Activated CD8-positive, alpha-beta memory T cell treated with anti-CD3 and anti-CD28 coated beads, Interleukin-2, amount 10 ng/mL, durations not matched to agents 7 days and 5 days (primary cell): ENCODE data around the gene POC1A. TPM values are rescaled to one million over a fixed set of nuclear protein-coding genes. Genes with fewer than 3 reads are reported as not detected.

Source experiments
- ATAC-seq: fragments of 150-1000 bp; cut with Tn5 transposase; one replicate; pipeline ENCODE4 v1.10.0; 2021; ENCODE audit warnings: moderate library complexity
- CTCF ChIA-PET: fragments of 350-600 bp; sonication (Branson Sonifier 250); formaldehyde crosslinking; loops from one replicate; lab custom pipeline; 2021; ENCODE audit warnings: antibody characterized with exemption; lab: Charles Lee
- DNase-seq: peaks from one replicate; pipeline ENCODE4 v3.0.0-alpha.2; 2020
- H3K27ac Mint-ChIP-seq: one replicate; pipeline ENCODE4 v1.8.0; 2021; ENCODE audit warnings: mild to moderate bottlenecking, mixed read lengths
- H3K27me3 Mint-ChIP-seq: one replicate; pipeline ENCODE4 v1.8.0; 2021; ENCODE audit warnings: mixed read lengths
- H3K36me3 Mint-ChIP-seq: one replicate; pipeline ENCODE4 v1.8.0; 2021; ENCODE audit warnings: mild to moderate bottlenecking, mixed read lengths
- H3K4me1 Mint-ChIP-seq: one replicate; pipeline ENCODE4 v1.8.0; 2021; ENCODE audit warnings: mixed read lengths
- H3K4me3 Mint-ChIP-seq: one replicate; pipeline ENCODE4 v1.8.0; 2021; ENCODE audit warnings: mild to moderate bottlenecking, moderate library complexity, mixed read lengths
- H3K9me3 Mint-ChIP-seq: one replicate; pipeline ENCODE4 v1.8.0; 2022; ENCODE audit warnings: low read depth, mixed read lengths
- total RNA-seq, 2 experiments: library from RNA; stranded (reverse); gene quantifications; one replicate each; pipeline ENCODE4 v1.2.3, GENCODE V29; 2021

Gene POC1A
- total RNA-seq, 2 experiments from 2014 or later: 29.3 to 29.5 TPM

DNA sequence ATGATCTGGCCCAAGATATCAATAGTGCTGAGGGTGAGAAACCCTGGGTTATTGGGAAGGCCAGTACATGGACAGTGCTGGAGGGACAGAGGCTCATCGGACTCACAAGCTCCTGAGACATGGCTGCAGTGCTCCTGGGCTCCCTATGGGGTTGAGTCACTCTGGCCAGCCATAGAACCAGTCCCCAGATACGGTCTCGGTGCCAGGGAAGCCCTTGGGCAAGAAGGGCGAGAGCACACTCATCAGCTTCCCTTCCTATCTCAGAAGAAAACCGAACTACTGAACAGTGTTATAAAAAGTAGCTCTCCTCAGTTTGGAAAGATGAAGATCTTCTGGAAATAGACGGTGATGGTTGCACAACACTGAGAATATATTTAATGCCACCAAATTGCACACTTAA is 34.4 kb downstream of the POC1A start:
- CTCF ChIA-PET: interaction anchor here (1.0 to 6.4 kb wide), 4 partner anchors 11 to 117 kb away, joined by 3 to 98 read pairs (median 35); partner anchors contain the start of gene DUSP7
- Mint-ChIP-seq H3K36me3 (peaks cover 16% of the 10 kb centered on the region), H3K4me1 (peaks cover 16% of the 10 kb centered on the region), H3K4me3 (no peak overlapping the region), H3K27ac (no peak overlapping the region), H3K9me3 (no peaks in the 10 kb centered on the region), H3K27me3 (no peaks in the 10 kb centered on the region)
- ATAC-seq: no peak
- DNase-seq: no peak

DNA sequence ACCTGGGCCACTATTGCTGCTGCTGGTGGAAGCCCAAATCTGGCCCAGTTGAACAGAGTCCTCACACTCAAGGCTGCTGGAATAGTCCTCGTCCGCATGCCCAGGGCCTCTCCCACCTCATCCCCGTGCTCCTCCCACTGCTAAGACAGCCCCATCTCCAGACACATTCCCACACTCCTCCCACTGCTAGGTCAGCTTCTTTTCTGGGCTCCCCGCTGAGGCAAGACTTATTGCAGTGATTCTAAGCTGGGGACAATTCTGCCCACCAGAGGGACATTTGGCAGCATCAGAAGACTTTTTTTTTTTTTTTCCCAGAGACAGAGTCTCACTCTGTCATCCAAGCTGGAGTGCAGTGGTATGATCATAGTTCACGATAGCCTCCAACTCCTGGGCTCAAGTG is 35.1 kb downstream of the POC1A start:
- DNase-seq: no peak
- no peak for ATAC-seq
- Mint-ChIP-seq H3K36me3 (peaks cover 16% of the 10 kb centered on the region), H3K4me3 (no peak overlapping the region), H3K4me1 (peaks cover 16% of the 10 kb centered on the region), H3K27me3 (no peaks in the 10 kb centered on the region), H3K27ac (no peak overlapping the region), H3K9me3 (no peaks in the 10 kb centered on the region)
- CTCF ChIA-PET: interaction anchor here (1.0 to 6.4 kb wide), 4 partner anchors 11 to 116 kb away, joined by 3 to 98 read pairs (median 4); no protein-coding TSS in a partner anchor

DNA sequence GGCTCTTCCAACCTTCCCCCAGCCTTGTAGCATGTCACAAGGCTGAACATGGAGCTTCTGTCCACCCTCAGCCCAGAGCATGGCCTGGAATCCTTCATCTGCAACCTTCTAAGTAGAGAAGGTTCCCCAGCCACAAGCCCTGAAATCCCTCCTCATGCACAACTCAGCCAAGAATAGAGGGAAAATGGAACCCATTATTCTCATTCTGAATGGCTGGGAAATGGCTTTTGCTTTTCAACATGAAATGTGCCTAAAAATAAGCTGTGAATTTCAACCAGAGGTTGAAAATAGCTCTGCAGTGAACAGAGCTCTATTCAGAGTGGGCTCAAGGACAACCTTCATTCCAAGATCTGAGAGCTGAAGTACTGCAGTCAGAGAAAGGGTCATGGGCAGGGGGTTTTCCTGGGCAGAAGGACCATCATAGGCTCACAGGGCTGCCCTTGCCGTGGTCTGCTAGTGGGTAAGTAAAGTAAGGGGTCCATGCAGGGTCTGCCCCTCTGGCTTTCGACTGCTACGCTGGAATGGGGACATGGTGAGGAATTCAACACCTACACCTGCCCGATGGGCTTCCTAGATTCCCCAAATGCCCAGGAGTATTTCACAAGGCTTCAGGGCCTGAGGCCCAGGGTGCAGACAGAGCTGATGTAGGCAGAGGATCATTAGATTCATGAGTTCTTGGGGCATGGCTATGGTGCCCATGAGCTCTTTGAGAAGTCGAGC is 35.9 kb downstream of the POC1A start:
- Mint-ChIP-seq H3K27me3 (no peaks in the 10 kb centered on the region), H3K4me3 (no peak overlapping the region), H3K4me1 (peaks cover 16% of the 10 kb centered on the region), H3K27ac (no peak overlapping the region), H3K9me3 (no peaks in the 10 kb centered on the region), H3K36me3 (peaks cover 16% of the 10 kb centered on the region)
- DNase-seq: no peak
- ATAC-seq: no peak
- CTCF ChIA-PET: interaction anchor here (0.6 to 1.2 kb wide), 5 partner anchors 24 to 177 kb away, joined by 3 to 4 read pairs (median 3); partner anchors contain the start of gene RRP9

DNA sequence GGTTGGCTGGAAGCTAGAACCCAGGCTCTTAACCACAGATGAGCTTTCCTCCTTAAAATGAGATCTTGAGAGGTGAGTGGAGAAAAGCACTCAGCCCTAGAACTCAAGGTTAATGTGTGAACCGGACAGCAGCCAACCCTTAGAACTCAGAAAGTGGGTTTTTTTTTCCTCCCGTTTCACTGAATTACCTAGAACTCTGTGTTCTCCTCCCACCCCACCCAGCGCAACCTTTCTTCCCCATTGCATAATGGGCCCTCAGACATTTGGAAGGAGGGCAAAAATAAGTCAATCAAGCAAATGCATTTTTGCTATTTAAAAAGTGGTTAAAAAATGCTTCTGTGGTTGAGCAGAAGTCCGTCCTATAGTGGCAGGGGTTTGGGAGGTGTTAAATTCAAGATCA is 36.7 kb downstream of the POC1A start:
- Mint-ChIP-seq H3K9me3 (no peaks in the 10 kb centered on the region), H3K4me3 (no peak overlapping the region), H3K4me1 (peaks cover 16% of the 10 kb centered on the region), H3K27me3 (no peaks in the 10 kb centered on the region), H3K27ac (no peak overlapping the region), H3K36me3 (peaks cover 13% of the 10 kb centered on the region)
- DNase-seq: no peak
- CTCF ChIA-PET: interaction anchor here (1.0 to 1.7 kb wide), 4 partner anchors 32 to 176 kb away, joined by 3 to 4 read pairs (median 4); partner anchors contain the start of gene RRP9
- no peak for ATAC-seq

- CTCF ChIA-PET: no interaction called here
- H3K4me1 Mint-ChIP-seq: no peaks in the 10 kb centered on the region
- peaks cover 3% of the 10 kb centered on the region for H3K36me3 Mint-ChIP-seq
- no peaks in the 10 kb centered on the region for H3K9me3 Mint-ChIP-seq
- DNase-seq: no peak
- H3K27ac Mint-ChIP-seq: no peak overlapping the region
- no peaks in the 10 kb centered on the region for H3K27me3 Mint-ChIP-seq
- no peak for ATAC-seq
- H3K4me3 Mint-ChIP-seq: no peak overlapping the region
Observed at GRCh38 chr3:52112056-52112455, 42.2 kb downstream of the POC1A start.

DNA sequence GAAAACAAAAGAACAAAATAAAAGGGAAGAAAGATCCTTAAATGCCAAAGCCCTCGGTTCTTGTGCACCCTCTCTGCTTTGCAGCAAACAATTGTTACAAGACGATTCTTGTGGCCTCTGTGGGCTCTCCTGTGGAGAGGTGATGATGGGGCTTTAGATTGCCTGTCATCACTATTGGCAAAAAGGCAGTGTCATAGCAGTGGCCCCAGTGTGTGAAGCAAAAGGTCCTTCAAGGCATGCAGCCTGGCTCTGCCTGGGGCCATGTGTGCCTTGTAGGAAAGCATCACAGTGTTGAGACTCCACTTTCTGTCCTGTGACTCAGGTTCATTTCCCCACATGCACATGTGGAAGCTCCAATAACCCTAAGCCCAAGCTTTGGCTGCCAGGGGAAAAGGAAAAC is 43.7 kb downstream of the POC1A start:
- H3K27ac Mint-ChIP-seq: no peak overlapping the region
- H3K36me3 Mint-ChIP-seq: peaks cover 3% of the 10 kb centered on the region
- ATAC-seq (no peak), DNase-seq (no peak)
- CTCF ChIA-PET: interaction anchor here (3.5 kb wide), 1 partner anchor 109 kb away, joined by 10 read pairs; no protein-coding TSS in a partner anchor
- no peak overlapping the region for H3K4me3 Mint-ChIP-seq
- H3K9me3 Mint-ChIP-seq: no peaks in the 10 kb centered on the region
- no peaks in the 10 kb centered on the region for H3K27me3 Mint-ChIP-seq
- no peaks in the 10 kb centered on the region for H3K4me1 Mint-ChIP-seq

GRCh38 chr3:52109611-52110301 is 44.5 kb downstream of the POC1A start:
- Mint-ChIP-seq H3K4me1 (no peaks in the 10 kb centered on the region), H3K36me3 (peaks cover 1% of the 10 kb centered on the region), H3K9me3 (no peaks in the 10 kb centered on the region), H3K4me3 (no peak overlapping the region), H3K27ac (no peak overlapping the region), H3K27me3 (no peaks in the 10 kb centered on the region)
- no peak for ATAC-seq
- DNase-seq: no peak
- CTCF ChIA-PET: interaction anchor here (3.5 kb wide), 1 partner anchor 109 kb away, joined by 10 read pairs; no protein-coding TSS in a partner anchor

DNA sequence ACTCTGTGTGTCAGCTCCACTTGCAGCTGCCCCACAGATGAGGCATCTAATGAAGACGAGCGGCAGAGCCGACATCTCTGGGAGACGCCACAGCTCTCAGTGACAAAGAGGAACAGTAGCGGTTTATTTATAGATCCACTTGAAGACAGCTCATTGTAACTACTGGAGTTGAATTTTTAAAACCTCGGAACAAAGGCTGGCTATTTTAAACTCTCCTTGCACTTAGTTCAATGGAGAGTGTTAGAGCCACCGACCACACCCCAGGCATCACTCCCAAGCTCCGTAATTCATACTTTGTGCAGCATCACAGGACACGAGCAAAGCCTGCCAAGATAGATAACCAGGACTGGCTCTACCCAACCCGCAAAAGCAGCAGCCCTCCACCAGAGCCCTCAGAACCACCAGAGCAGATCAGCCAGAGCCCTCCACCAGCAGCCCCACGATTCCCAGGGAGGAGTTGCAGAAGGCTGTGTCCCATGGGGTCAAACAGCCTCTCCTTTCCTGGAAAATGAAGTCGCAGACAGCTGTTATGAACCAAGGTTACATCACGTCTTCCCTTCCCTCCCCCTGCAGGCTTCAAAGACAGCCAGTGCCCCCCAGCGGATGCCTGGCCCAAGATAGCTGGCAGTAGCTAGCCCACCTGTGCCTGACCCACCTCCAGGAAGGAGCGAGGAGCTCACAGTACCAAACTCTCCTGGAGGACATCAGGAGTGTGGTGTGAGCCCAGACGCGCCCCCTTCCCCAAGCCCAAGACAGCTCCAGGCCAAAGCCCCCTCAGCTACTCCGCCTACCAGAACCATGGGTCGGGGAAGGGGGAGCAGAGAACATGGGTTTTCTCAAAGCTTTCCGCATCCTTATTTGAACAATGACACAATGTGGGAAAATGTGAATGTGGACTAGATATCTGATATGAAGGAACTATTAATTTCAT is 45.7 kb downstream of the POC1A start:
- Mint-ChIP-seq H3K9me3 (no peaks in the 10 kb centered on the region), H3K4me3 (no peak overlapping the region), H3K27me3 (no peaks in the 10 kb centered on the region), H3K4me1 (no peaks in the 10 kb centered on the region), H3K36me3 (peaks cover 5% of the 10 kb centered on the region), H3K27ac (no peak overlapping the region)
- no peak for ATAC-seq
- no peak for DNase-seq
- CTCF ChIA-PET: interaction anchor here (1.3 to 3.5 kb wide), 3 partner anchors 11 to 107 kb away, joined by 4 to 10 read pairs (median 6); no protein-coding TSS in a partner anchor

- DNase-seq (no peak), ATAC-seq (no peak)
- Mint-ChIP-seq H3K9me3 (peaks cover 3% of the 10 kb centered on the region), H3K36me3 (peaks cover 14% of the 10 kb centered on the region), H3K4me3 (no peak overlapping the region), H3K4me1 (no peaks in the 10 kb centered on the region), H3K27me3 (no peaks in the 10 kb centered on the region), H3K27ac (no peak overlapping the region)
- CTCF ChIA-PET: no interaction called here
Observed at GRCh38 chr3:52106951-52107611, 47.1 kb downstream of the POC1A start.

- Mint-ChIP-seq H3K9me3 (peaks cover 6% of the 10 kb centered on the region), H3K36me3 (peaks cover 33% of the 10 kb centered on the region), H3K27ac (no peak overlapping the region), H3K27me3 (no peaks in the 10 kb centered on the region), H3K4me1 (peaks cover 1% of the 10 kb centered on the region), H3K4me3 (no peak overlapping the region)
- DNase-seq (no peak), ATAC-seq (no peak)
- CTCF ChIA-PET: interaction anchor here (1.1 kb wide), 1 partner anchor 14 kb away, joined by 3 read pairs; no protein-coding TSS in a partner anchor
Observed at GRCh38 chr3:52104684-52105640, 49.3 kb downstream of the POC1A start.

DNA sequence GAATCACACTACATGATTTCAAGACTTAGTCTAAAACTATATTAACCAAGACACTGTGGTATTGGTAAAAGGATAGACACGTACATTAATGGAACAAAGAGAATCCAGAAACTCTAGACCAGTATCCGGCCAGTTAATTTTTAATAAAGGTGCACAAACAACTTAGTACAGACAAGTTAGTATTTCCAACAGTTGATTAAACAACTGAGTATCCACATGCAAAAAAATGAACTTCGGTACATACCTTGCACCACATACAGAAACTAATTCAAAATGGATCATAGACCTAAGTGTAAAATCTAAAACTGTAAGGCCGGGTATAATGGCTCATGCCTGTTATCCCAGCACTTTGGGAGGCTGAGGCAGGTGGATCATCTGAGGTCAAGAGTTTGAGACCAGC is 51.3 kb downstream of the POC1A start:
- Mint-ChIP-seq H3K36me3 (peaks cover 34% of the 10 kb centered on the region), H3K9me3 (peaks cover 6% of the 10 kb centered on the region), H3K27me3 (no peaks in the 10 kb centered on the region), H3K4me3 (no peak overlapping the region), H3K4me1 (peaks cover 2% of the 10 kb centered on the region), H3K27ac (no peak overlapping the region)
- no peak for ATAC-seq
- DNase-seq: no peak
- CTCF ChIA-PET: no interaction called here

DNA sequence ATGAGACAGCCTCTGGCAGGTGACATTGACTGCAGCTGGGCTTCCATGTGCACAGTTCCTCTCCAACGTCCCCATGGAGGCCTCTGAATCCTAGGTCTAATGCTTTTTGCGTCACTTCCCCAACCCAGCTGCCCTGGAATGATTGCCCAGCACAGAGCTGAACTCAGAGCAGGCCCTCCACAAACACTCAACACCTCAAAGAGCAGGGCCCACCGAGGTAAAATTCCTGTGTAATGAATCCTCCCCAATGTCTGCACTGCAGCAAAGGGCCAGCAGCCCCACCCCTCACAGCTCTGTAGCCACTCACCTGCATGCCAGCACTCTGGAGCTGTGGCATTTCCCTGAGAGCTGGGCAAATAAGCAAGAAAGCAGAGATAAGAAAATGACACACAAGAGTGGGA is 55.2 kb downstream of the POC1A start:
- Mint-ChIP-seq H3K27me3 (no peaks in the 10 kb centered on the region), H3K36me3 (peaks cover 32% of the 10 kb centered on the region), H3K4me3 (no peak overlapping the region), H3K27ac (no peak overlapping the region), H3K4me1 (peaks cover 2% of the 10 kb centered on the region), H3K9me3 (peaks cover 6% of the 10 kb centered on the region)
- no peak for DNase-seq
- CTCF ChIA-PET: no interaction called here
- ATAC-seq: no peak
